ENCODE results near the gene GCSH.

- TF ChIP-seq CTCF (IDR thresholded peaks at IDR 0.05; ENCODE audit: low read depth, low read length, poor library complexity, severe bottlenecking): no peak
- TF ChIP-seq EZH2phosphoT487 (IDR thresholded peaks at IDR 0.05; ENCODE audit: borderline replicate concordance, low read length): no peak
Observed at GRCh38 chr16:81137754-81138153, 41.6 kb upstream of the GCSH start.

All from DOHH2 (cell line).